Hematopoietic multipotent progenitor cell treated with erythropoietin and hydrocortisone succinate and interleukin-3 and kit ligand, for 6 days (in vitro differentiated cells): Measurements from ENCODE around the gene EVI5.
A peak's percentile ranks its signal among the peaks of the same experiment; 100 is the strongest.
"Not testable (repeated sequence)": the region's sequence is repeated elsewhere in the genome, so short reads cannot be mapped to it uniquely, and the experiment has no call there.

Source experiments
- DNase-seq: peaks from one replicate; pipeline ENCODE4 v3.0.0-alpha.2; 2015

Gene EVI5

GRCh38 chr1:92563457-92564216 is 221.3 kb downstream of the EVI5 start:
- DNase-seq, result peak; percentile 62

DNA sequence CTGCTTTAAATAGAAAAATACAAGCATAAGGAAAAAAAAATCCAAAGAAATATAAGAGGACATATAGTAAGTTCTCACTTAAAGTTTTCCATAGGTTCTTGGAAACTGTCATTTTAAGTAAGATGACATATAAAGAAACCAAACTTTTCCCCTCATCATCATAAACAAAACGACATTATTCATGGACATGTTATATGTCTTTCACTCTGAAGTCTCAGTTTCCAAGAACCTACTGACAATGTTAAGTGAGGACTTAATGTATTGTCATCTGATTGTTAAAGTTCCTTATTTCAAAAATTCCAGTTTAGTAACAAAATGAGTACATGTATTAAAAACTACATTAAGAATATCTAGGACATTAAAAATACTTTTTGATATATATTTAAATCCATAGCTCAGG is 228.6 kb downstream of the EVI5 start:
- DNase-seq, result no peak

GRCh38 chr1:92554216-92554615 is 230.7 kb downstream of the EVI5 start:
- no peak for DNase-seq

DNA sequence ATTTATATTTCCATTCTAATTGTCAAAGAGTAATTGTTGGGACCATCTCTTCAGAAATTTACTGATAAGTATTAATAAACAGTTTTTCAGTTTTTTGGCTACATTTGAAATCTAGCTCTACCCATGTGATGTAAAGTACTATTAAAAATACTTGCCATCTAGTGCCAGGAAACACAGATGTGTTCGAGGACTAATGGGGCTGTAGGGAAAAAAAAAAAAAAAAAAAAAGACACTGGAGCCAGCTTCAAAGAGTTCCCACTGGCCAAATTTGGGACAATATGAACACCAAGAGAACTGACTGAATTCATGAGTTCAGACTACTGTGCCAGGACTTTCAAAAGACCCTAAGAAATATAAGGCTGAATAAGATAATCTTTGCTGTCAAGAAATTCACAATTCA is 233.0 kb downstream of the EVI5 start:
- no peak for DNase-seq

GRCh38 chr1:92544756-92545165 is 240.1 kb downstream of the EVI5 start:
- peak; percentile 93 for DNase-seq

GRCh38 chr1:92543131-92544055 is 241.5 kb downstream of the EVI5 start:
- DNase-seq, result peak; percentile 16

DNA sequence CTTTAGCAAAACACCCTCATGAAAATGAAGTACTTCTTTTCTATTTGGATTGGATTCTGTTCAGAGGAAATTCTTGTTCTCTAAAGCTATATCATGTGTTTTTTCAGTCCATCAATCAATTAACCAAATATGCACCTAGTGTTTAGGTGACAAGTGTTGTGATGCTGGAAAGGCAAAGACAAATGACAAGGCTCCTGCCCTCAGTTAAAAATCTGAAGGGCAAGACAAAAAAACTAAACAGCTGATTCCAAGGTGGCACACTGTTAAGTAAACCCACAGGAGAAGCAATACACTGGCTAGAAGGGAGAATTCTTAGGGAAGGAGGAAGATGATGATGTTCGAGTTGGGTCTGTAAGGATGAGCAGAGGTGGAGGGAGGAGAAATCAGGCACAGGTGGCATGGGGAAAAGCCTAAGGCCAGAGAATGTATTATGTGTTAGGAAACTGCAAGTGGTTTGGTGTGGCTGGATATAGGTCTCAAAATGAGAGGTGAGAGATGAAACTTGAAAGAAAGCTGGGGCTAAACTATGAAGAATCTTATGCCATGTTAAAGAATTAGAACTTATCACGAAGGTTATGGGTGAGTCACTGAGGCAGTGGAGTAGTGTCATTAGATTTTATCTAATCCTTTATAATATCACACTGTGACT is 246.4 kb downstream of the EVI5 start:
- no peak for DNase-seq

GRCh38 chr1:92538048-92538412 is 246.9 kb downstream of the EVI5 start:
- DNase-seq, result peak; percentile 48

DNA sequence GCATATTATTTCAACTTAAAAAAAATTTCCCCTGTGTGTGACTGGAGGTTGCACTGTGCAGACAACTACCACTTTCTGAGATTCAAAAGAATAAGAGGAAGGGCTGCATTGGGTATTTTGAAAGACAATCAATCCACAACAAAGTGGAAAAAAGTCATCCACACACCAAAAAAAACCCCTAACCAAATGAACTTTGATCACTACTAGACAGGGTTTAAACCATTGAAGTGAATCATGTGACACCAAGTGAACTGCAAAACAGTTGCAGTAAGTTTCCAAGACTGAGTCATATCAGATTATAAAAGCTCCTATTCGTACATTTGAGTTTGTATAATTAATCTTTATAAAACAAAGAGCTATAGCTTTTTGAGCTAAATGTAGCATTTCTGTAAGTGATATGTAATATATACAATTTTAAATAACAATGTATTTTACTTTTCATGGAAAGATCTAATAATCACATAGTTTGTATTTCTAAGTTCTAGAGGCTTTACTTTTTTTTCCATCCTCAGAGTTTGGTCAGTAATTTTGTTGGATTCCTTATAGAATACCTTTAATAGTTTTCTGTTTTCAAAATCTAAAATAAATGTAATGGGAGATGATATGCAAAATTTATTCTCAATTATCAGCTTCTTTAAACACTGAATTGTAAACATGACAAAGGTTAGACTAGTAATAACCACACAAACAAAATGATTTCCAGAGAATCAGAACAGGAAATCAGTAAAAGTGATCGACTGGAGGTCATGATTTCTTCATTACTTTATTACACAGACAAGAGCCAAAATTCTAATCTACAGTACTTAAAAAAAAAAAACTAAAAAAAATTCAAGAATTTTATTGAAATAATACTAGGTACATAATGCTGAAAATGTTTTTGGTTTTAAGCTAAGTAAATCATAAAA is 247.7 kb downstream of the EVI5 start:
- DNase-seq, result peak; percentile 47

DNA sequence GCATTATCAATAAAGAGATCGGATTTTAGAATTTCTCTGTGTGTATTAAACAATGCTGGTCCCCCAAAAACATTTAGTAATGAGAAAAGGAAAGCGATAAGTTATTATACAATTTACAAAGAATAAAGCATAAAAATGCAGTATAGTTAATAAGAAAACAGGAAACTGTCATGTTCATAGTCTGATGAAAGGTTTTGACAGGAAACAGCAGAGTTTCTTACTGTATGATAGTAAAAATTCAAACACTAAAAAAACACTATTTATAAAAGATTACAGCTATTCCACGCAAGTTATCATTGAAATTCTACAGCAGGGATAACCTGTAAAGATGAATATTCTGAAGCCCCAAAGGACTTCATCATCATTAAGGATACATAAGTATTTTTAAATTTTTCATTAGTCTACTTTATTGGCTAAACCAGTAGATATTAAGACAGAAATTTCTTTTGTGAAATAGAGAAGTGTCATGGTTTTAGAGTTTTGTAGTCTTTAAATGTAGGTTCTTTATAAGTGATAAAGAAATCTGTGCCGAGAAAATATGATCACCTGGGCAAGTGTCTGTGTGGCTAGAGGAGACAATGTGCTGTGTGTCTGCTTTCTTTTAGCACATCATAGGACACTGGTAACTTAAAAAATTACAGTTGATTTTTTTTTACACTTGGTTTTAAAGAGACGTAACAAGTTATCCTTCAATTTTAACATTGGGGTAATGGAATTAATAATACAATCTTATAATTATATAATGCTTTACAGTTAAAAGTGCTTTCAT is 248.5 kb downstream of the EVI5 start:
- no peak for DNase-seq

GRCh38 chr1:92532371-92532770 is 252.5 kb downstream of the EVI5 start:
- not testable (repeated sequence) for DNase-seq

GRCh38 chr1:92531939-92532338 is 253.0 kb downstream of the EVI5 start:
- DNase-seq, result not testable (repeated sequence)

DNA sequence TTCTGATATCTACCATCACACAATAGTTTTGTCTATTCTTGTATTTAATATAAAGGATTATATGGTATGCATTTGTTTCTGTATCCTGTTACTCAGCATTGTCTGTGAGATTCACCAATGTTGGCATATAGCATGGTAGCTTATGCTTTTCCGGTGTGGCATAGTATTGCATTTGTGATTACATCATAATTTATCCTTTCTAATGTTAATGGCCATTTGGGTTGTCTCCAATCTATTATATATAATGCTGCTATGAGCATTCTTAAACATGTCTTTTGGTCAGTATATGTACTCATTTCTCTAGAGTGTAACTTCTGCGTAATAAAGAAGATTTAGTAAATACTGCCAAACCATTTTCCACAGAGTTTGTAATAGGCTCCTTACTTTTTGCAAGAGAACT is 257.2 kb downstream of the EVI5 start:
- DNase-seq, result no peak

DNA sequence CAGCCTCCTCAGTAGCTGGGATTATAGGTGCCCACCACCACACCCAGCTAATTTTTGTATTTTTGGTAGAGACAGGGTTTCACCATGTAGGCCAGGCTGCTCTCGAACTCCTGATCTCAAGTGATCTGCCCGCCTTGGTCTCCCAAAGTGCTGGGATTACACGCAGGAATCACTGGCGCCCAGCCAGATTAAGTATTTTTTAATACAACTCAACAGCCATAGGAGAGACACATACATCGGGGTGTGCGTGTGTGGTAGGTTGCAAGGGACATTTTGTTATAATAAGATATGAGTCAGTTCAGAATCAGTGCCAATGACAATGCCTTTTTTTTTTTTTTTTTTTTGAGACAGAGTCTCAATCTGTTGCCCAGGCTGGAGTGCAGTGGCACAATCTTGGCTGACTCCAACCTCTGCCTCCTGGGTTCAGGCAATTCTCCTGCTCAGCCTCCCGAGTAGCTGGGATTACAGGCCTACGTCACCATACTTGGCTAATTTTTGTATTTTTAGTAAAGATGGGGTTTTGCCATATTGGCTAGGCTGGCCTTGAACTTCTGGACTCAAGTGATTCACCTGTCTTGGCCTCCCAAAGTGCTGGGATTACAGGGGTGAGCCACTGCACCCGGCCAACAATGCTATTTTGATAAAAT is 259.8 kb downstream of the EVI5 start:
- DNase-seq, result not testable (repeated sequence)

- no peak for DNase-seq
Observed at GRCh38 chr1:92519043-92519442, 265.9 kb downstream of the EVI5 start.

- no peak for DNase-seq
Observed at GRCh38 chr1:92516574-92516973, 268.3 kb downstream of the EVI5 start.

GRCh38 chr1:92515796-92516201 is 269.1 kb downstream of the EVI5 start:
- peak; percentile 53 for DNase-seq

DNA sequence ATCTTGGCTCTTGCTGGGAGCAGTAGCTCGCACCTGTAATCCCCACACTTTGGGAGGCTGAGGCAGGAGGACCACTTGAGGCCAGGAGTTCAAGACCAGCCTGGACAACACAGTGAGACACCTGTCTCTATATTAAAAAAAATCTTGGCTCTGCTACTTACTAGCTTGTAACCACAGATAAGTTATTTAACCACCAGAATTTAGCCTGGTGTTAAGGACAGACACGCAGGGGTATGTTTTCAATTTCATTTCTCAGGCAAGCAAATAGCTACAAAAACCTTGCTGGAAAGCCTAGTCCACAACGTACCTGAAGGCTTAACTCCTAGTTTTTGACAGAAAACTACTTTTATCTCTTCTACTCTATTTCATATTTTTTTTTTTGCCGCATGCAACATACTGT is 273.4 kb downstream of the EVI5 start:
- no peak for DNase-seq

GRCh38 chr1:92509619-92510018 is 275.3 kb downstream of the EVI5 start:
- no peak for DNase-seq

DNA sequence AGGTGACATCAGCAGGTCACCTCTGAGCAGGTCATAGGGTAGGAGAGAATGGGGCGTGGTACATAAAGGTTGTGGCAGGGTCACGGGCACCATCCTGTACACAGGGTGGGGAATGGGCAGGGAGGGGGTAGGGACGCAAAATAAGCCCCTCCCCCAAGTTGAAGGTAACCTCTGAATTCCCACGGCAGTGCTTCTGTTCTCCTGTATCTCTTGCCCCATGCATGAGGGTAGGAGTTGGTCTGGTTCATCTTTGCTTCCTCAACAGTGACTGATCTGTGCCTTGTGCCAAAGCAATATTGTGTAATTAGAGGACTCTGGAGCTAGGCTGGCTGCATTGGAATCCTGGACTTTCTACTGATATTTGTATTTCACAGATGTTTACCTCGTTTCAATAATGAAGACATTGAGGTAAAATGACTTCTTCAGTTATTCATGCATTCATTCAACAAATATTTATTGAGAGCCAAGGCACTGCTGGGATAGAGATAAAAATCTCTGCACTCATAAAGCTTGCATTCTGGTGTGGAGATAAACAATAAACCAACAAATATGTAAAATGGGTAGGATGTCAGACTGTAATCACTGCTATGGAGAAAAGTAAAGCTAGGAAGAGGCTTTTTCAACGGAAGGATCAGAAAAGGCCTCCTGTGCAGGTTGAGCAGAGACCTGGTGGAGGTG is 279.8 kb downstream of the EVI5 start:
- DNase-seq, result no peak
